Smooth muscle cell (in vitro differentiated cells): Measurements from ENCODE around the gene GULP1. TPM values are rescaled to one million over a fixed set of nuclear protein-coding genes. Genes with fewer than 3 reads are reported as not detected.

Experiments
- DNase-seq: peaks from one replicate; lab custom pipeline; 2025; ENCODE audit not compliant: unreplicated experiment; lab: John Stamatoyannopoulos, UW
- H2AFZ ChIP-seq: fragments of 200-600 bp; sonication (generic); 2 replicates; pipeline ENCODE4 v1.6.0; 2016; ENCODE audit warnings: antibody characterized with exemption, low read depth, mild to moderate bottlenecking
- H3F3A ChIP-seq: fragments of 200-600 bp; sonication (generic); 2 replicates; pipeline ENCODE4 v1.6.0; 2017; ENCODE audit warnings: antibody characterized with exemption, low read depth
- H3K27ac ChIP-seq: fragments of 200-600 bp; sonication (generic); 2 replicates; pipeline ENCODE4 v1.5.1; 2016; ENCODE audit warnings: low read depth, mild to moderate bottlenecking
- H3K27me3 ChIP-seq: fragments of 200-600 bp; sonication (generic); 2 replicates; pipeline ENCODE4 v1.6.1; 2016; ENCODE audit warnings: low read depth, mild to moderate bottlenecking
- H3K36me3 ChIP-seq: fragments of 200-600 bp; sonication (generic); 2 replicates; pipeline ENCODE4 v1.5.1; 2016; ENCODE audit warnings: low read depth
- H3K4me1 ChIP-seq: fragments of 200-600 bp; sonication (generic); 2 replicates; pipeline ENCODE4 v1.5.1; 2016; ENCODE audit warnings: low read depth
- H3K4me2 ChIP-seq: fragments of 200-600 bp; sonication (generic); 2 replicates; pipeline ENCODE4 v1.6.0; 2016; ENCODE audit warnings: mild to moderate bottlenecking
- H3K4me3 ChIP-seq: fragments of 200-600 bp; sonication (generic); 2 replicates; pipeline ENCODE4 v1.5.1; 2016; ENCODE audit warnings: mild to moderate bottlenecking
- H3K79me2 ChIP-seq: fragments of 200-600 bp; sonication (generic); 2 replicates; pipeline ENCODE4 v1.6.0; 2016; ENCODE audit warnings: low read depth, mild to moderate bottlenecking
- H3K9ac ChIP-seq: fragments of 200-600 bp; sonication (generic); 2 replicates; pipeline ENCODE4 v1.6.0; 2016; ENCODE audit warnings: low read depth
- H3K9me3 ChIP-seq: fragments of 200-600 bp; sonication (generic); replicated peaks from 2 replicates; pipeline ENCODE4 v1.5.1; 2016; ENCODE audit warnings: low read depth
- H4K20me1 ChIP-seq: fragments of 200-600 bp; sonication (generic); 2 replicates; pipeline ENCODE4 v1.6.0; 2016; ENCODE audit warnings: low read depth
- WGBS: methylation state at CpG from one replicate; pipeline ENCODE4 v1.1.7; 2016; ENCODE audit warnings: low lambda C conversion rate; 5-methylcytosine and 5-hydroxymethylcytosine counted together
- polyA plus RNA-seq: library from polyadenylated mRNA; unstranded; fragments of >200 nt; fragmentation: Nextera tagmentation; extraction: Ambion mirVana; gene quantifications from 2 replicates; pipeline ENCODE4 v1.2.1, GENCODE V29; 2016
- total RNA-seq: library from RNA; depleted of rRNA; stranded (reverse); fragments of >200 nt; gene quantifications from 2 replicates; pipeline ENCODE4 v1.2.3, GENCODE V29; 2014
- TF ChIP-seq, protein P1 (sequence below): fragments of 200-600 bp; sonication (generic); IDR thresholded peaks from 2 replicates; pipeline ENCODE4 v1.5.1; 2017; ENCODE audit warnings: borderline replicate concordance, mild to moderate bottlenecking, antibody characterized with exemption; ENCODE audit not compliant: insufficient read depth, poor library complexity, severe bottlenecking

GULP1 gene
- total and polyA plus RNA-seq, 2 experiments from 2014 or later = 40.2 to 115 TPM

DNA sequence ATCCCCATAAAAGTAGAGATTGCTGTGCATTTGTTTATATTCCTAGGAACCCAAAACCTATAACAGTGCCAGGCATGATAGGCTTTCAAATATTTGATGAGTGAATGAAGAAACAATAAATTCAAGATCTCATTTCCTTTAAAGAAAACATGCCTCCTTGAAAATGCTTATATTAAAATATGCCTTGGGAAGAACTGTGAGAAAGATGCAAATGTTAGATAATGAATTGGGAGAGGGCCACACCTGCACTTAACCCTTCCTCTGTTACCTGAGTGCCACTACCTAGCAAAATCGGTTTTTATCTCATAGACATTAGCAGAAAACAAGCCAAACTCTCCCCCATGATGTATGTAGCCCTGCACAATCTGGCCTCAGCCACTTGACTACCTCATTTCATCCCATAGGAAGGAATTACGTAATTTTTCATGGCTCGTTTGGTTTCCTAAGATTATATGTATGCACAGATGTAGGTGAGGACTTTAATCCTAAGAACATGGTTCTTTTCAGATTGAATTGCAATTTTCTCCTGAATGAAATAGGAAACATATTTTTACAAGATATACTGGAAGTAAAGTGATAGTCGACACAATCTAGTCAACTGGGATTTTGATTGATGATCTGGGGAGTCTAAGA lies 25.2 kb downstream of the GULP1 start:
- Histone ChIP-seq H3K4me1 (peaks cover 37% of the 10 kb centered on the region), H3K27ac (peak overlapping the region; percentile 93), H4K20me1 (no peaks in the 10 kb centered on the region), H3K79me2 (peaks cover 100% of the 10 kb centered on the region), H3K4me3 (no peak overlapping the region), H3K9me3 (no peaks in the 10 kb centered on the region), H3K27me3 (no peaks in the 10 kb centered on the region), H3K9ac (no peak overlapping the region), H3K4me2 (no peak overlapping the region), H2AFZ (no peak overlapping the region), H3K36me3 (no peaks in the 10 kb centered on the region), H3F3A (peaks cover 5% of the 10 kb centered on the region)
- TF ChIP-seq, protein P1, sequence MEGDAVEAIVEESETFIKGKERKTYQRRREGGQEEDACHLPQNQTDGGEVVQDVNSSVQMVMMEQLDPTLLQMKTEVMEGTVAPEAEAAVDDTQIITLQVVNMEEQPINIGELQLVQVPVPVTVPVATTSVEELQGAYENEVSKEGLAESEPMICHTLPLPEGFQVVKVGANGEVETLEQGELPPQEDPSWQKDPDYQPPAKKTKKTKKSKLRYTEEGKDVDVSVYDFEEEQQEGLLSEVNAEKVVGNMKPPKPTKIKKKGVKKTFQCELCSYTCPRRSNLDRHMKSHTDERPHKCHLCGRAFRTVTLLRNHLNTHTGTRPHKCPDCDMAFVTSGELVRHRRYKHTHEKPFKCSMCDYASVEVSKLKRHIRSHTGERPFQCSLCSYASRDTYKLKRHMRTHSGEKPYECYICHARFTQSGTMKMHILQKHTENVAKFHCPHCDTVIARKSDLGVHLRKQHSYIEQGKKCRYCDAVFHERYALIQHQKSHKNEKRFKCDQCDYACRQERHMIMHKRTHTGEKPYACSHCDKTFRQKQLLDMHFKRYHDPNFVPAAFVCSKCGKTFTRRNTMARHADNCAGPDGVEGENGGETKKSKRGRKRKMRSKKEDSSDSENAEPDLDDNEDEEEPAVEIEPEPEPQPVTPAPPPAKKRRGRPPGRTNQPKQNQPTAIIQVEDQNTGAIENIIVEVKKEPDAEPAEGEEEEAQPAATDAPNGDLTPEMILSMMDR = no peak
- 91% methylated on average over 4 of the region's 4 CpGs for WGBS
- no peak for DNase-seq

DNA sequence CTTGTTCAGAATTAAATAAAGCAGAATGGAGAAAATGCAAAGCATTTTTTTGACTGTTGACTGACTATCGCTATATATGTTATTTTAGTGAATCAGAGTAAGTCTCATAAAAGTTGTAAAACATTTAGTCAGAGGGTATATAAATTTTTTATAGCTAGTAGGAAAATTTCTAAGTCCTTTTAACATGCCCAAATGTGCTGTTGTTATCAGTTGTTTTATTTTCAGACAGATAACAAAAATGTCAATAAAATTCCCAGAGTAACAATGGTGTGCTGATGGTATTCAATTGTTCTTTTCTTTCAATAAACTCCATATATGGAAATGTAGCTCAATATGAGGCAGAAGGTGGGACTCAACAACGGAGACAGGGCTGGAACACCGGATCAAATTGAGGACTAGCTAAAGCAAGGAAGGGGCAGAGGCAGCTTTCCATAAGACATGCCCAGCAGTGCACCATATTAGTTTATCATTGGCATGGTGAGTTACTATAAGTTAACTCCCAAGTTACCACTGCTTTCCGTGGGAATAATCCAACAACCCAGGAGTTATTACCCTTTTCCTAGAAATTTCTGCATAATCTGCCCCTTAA lies 26.6 kb downstream of the GULP1 start:
- H3K9me3 ChIP-seq = no peaks in the 10 kb centered on the region
- no peak overlapping the region for H3K4me3 ChIP-seq
- 62% methylated on average over 4 of the region's 4 CpGs for WGBS
- peaks cover 100% of the 10 kb centered on the region for H3K79me2 ChIP-seq
- peak overlapping the region; percentile 42 for H3K27ac ChIP-seq
- TF ChIP-seq, protein P1 = no peak
- no peaks in the 10 kb centered on the region for H3K27me3 ChIP-seq
- H3K36me3 ChIP-seq = no peaks in the 10 kb centered on the region
- H4K20me1 ChIP-seq = no peaks in the 10 kb centered on the region
- H3K4me1 ChIP-seq = peaks cover 50% of the 10 kb centered on the region
- H3F3A ChIP-seq = peaks cover 13% of the 10 kb centered on the region
- no peak overlapping the region for H3K9ac ChIP-seq
- no peak for DNase-seq
- peak overlapping the region; percentile 7 for H3K4me2 ChIP-seq
- H2AFZ ChIP-seq = no peak overlapping the region

DNA sequence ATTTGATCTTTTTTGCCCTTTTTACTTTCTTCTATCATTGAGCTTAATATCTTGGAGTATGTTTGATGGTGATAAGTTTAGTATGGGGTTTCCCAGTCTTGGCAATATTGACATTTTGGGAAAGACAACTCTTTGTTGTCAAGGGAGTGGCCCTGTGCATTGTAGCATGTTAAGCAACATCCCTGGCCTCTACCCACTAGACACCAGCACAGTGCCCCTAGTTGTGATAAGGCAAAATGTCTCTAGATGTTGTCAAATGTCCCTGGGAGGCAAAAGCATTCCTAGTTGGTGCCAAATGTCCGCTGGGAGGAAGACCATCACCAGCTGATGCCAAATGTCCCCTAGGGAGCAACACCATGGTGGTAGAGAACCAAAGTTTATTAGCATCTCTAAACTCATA lies 28.2 kb downstream of the GULP1 start:
- Histone ChIP-seq H3F3A (peaks cover 20% of the 10 kb centered on the region), H3K27ac (no peak overlapping the region), H3K9me3 (no peaks in the 10 kb centered on the region), H3K79me2 (peaks cover 95% of the 10 kb centered on the region), H3K9ac (no peak overlapping the region), H3K27me3 (no peaks in the 10 kb centered on the region), H3K4me2 (no peak overlapping the region), H3K4me3 (no peak overlapping the region), H3K36me3 (no peaks in the 10 kb centered on the region), H4K20me1 (peaks cover 4% of the 10 kb centered on the region), H2AFZ (no peak overlapping the region), H3K4me1 (peaks cover 57% of the 10 kb centered on the region)
- 100% methylated on average over 1 of the region's 1 CpG for WGBS
- TF ChIP-seq, protein P1 = no peak
- no peak for DNase-seq

DNA sequence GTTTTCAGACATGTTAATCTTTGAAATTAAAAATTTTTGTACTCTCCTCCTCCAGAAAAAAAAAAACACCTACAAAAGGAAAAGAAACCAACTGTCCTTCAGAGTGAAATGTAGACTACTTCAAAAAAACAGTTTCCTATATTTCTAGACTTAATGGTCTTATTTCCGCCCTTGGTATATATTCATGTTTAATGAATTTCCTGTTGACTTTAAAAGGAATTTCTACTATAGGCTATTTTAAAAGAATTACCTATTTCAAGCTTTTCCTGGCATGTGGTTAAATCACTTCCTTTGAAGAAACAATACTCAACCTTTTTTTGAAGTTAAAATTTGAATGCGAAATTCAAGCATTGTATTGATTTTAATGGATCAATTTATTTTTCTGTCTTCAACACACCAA lies 29.2 kb downstream of the GULP1 start:
- no peak overlapping the region for H2AFZ ChIP-seq
- TF ChIP-seq, protein P1 = no peak
- H3K4me3 ChIP-seq = no peak overlapping the region
- no peaks in the 10 kb centered on the region for H3K27me3 ChIP-seq
- no peak overlapping the region for H3K4me2 ChIP-seq
- no peak for DNase-seq
- H3K9me3 ChIP-seq = no peaks in the 10 kb centered on the region
- peaks cover 4% of the 10 kb centered on the region for H4K20me1 ChIP-seq
- H3K9ac ChIP-seq = no peak overlapping the region
- 64% methylated on average over 2 of the region's 2 CpGs for WGBS
- peaks cover 52% of the 10 kb centered on the region for H3K4me1 ChIP-seq
- H3F3A ChIP-seq = peaks cover 16% of the 10 kb centered on the region
- H3K27ac ChIP-seq = no peak overlapping the region
- peaks cover 95% of the 10 kb centered on the region for H3K79me2 ChIP-seq
- no peaks in the 10 kb centered on the region for H3K36me3 ChIP-seq
